DOHH2 (cell line): ENCODE data around the gene DHRS7B.
A peak's percentile ranks its signal among the peaks of the same experiment; 100 is the strongest.

Experiments used
- H3F3A ChIP-seq: fragments of 200-600 bp; sonication (generic), shearing (Covaris generic); 2 replicates; pipeline ENCODE4 v1.6.0; 2016; ENCODE audit warnings: antibody characterized with exemption, mild to moderate bottlenecking; ENCODE audit not compliant: control insufficient read depth, insufficient read depth
- H3K27ac ChIP-seq: fragments of 200-600 bp; sonication (generic); 2 replicates; pipeline ENCODE4 v1.5.1; 2014; ENCODE audit warnings: low read depth, mild to moderate bottlenecking, low read length, moderate library complexity
- H3K27me3 ChIP-seq: fragments of 200-600 bp; sonication (generic); 2 replicates; pipeline ENCODE4 v1.6.1; 2014; ENCODE audit warnings: mild to moderate bottlenecking, low read length, mixed read lengths; ENCODE audit not compliant: control insufficient read depth
- H3K36me3 ChIP-seq: fragments of 200-600 bp; sonication (generic); 2 replicates; pipeline ENCODE4 v1.6.1; 2014; ENCODE audit warnings: mild to moderate bottlenecking, low read length, moderate library complexity, mixed read lengths; ENCODE audit not compliant: control insufficient read depth
- H3K4me1 ChIP-seq: fragments of 200-600 bp; sonication (generic); 2 replicates; pipeline ENCODE4 v1.6.1; 2014; ENCODE audit warnings: mild to moderate bottlenecking, low read length, mixed read lengths; ENCODE audit not compliant: control insufficient read depth
- H3K4me2 ChIP-seq: fragments of 200-600 bp; sonication (generic); 2 replicates; pipeline ENCODE4 v1.6.0; 2014; ENCODE audit warnings: mild to moderate bottlenecking, low read length, moderate library complexity
- H3K4me3 ChIP-seq: fragments of 200-600 bp; sonication (generic); 2 replicates; pipeline ENCODE4 v1.5.1; 2014; ENCODE audit warnings: mild to moderate bottlenecking, low read length, mixed read lengths
- H3K79me2 ChIP-seq: fragments of 200-600 bp; sonication (generic); 2 replicates; pipeline ENCODE4 v1.6.1; 2014; ENCODE audit warnings: mild to moderate bottlenecking, low read length, mixed read lengths; ENCODE audit not compliant: control insufficient read depth
- H3K9me2 ChIP-seq: fragments of 200-600 bp; sonication (generic); replicated peaks from 2 replicates; pipeline ENCODE4 v1.6.1; 2014; ENCODE audit warnings: mild to moderate bottlenecking, low read length, mixed read lengths; ENCODE audit not compliant: control insufficient read depth
- H3K9me3 ChIP-seq: fragments of 200-600 bp; sonication (generic); 2 replicates; pipeline ENCODE4 v1.6.1; 2014; ENCODE audit warnings: antibody characterized with exemption, low read length, mixed read lengths; ENCODE audit not compliant: control insufficient read depth, insufficient read depth
- H4K20me1 ChIP-seq: fragments of 200-600 bp; sonication (generic); 2 replicates; pipeline ENCODE4 v1.6.0; 2014; ENCODE audit warnings: low read depth, mild to moderate bottlenecking, antibody characterized with exemption, low read length, moderate library complexity; ENCODE audit not compliant: control insufficient read depth, insufficient read depth
- CTCF ChIP-seq: fragments of 200-600 bp; sonication (generic); IDR thresholded peaks from one replicate; pipeline ENCODE4 v1.5.1; 2014; ENCODE audit warnings: antibody characterized with exemption, mild to moderate bottlenecking, low read depth, low read length; ENCODE audit not compliant: poor library complexity, severe bottlenecking
- EZH2phosphoT487 ChIP-seq: fragments of 200-600 bp; sonication (generic); IDR thresholded peaks from 2 replicates; pipeline ENCODE4 v1.6.1; 2017; ENCODE audit warnings: borderline replicate concordance, mild to moderate bottlenecking, antibody characterized with exemption, low read length, moderate library complexity, mixed read lengths

Gene DHRS7B

GRCh38 chr17:21126645-21127508, at the start of gene DHRS7B:
TSS of gene DHRS7B (plus strand) at chr17:21126964. CDS start at chr17:21126972, 8 bp downstream.
- no peaks in the 10 kb centered on the region for H3K36me3 ChIP-seq
- H3K9me3 ChIP-seq: no peaks in the 10 kb centered on the region
- peak within 1 kb of the TSS; percentile 92 for H3K4me3 ChIP-seq
- no peaks in the 10 kb centered on the region for H3K9me2 ChIP-seq
- peaks cover 47% of the 10 kb centered on the region for H3K79me2 ChIP-seq
- peak within 1 kb of the TSS; percentile 62 for H3K4me2 ChIP-seq
- peaks cover 7% of the 10 kb centered on the region for H3F3A ChIP-seq
- H3K27me3 ChIP-seq: no peaks in the 10 kb centered on the region
- TF ChIP-seq EZH2phosphoT487: no peak
- TF ChIP-seq CTCF: no peak
- H4K20me1 ChIP-seq: no peaks in the 10 kb centered on the region
- H3K4me1 ChIP-seq: peaks cover 18% of the 10 kb centered on the region
- peak within 1 kb of the TSS; percentile 67 for H3K27ac ChIP-seq

GRCh38 chr17:21077281-21077680, 49.5 kb upstream of the DHRS7B start:
- H3K27ac ChIP-seq: no peak overlapping the region
- H4K20me1 ChIP-seq: no peaks in the 10 kb centered on the region
- no peak for TF ChIP-seq EZH2phosphoT487
- TF ChIP-seq CTCF: no peak
- H3K4me2 ChIP-seq: no peak overlapping the region
- H3K4me1 ChIP-seq: peaks cover 9% of the 10 kb centered on the region
- H3K4me3 ChIP-seq: no peak overlapping the region
- no peaks in the 10 kb centered on the region for H3K9me3 ChIP-seq
- no peaks in the 10 kb centered on the region for H3K36me3 ChIP-seq
- no peaks in the 10 kb centered on the region; the same call in 1 of the 2 replicates for H3F3A ChIP-seq
- H3K27me3 ChIP-seq: no peaks in the 10 kb centered on the region
- no peaks in the 10 kb centered on the region for H3K79me2 ChIP-seq
- H3K9me2 ChIP-seq: no peaks in the 10 kb centered on the region

- no peak overlapping the region for H3K27ac ChIP-seq
- H3K4me3 ChIP-seq: no peak overlapping the region
- H3K9me2 ChIP-seq: no peaks in the 10 kb centered on the region
- H3K4me1 ChIP-seq: peaks cover 9% of the 10 kb centered on the region
- H3K79me2 ChIP-seq: no peaks in the 10 kb centered on the region
- no peaks in the 10 kb centered on the region; the same call in 1 of the 2 replicates for H3F3A ChIP-seq
- no peaks in the 10 kb centered on the region for H3K36me3 ChIP-seq
- H4K20me1 ChIP-seq: no peaks in the 10 kb centered on the region
- no peak overlapping the region for H3K4me2 ChIP-seq
- H3K27me3 ChIP-seq: no peaks in the 10 kb centered on the region
- TF ChIP-seq EZH2phosphoT487: no peak
- no peak for TF ChIP-seq CTCF
- H3K9me3 ChIP-seq: no peaks in the 10 kb centered on the region
Measured at GRCh38 chr17:21078016-21078780, 48.6 kb upstream of the DHRS7B start.
